SK-N-MC (cell line): ENCODE data around the gene DCHS1.

Experiments
- EZH2 ChIP-seq: fragments of 200-600 bp; sonication (generic); IDR thresholded peaks from one replicate; pipeline ENCODE4 v1.6.1; 2017; ENCODE audit warnings: antibody characterized with exemption
- POLR2AphosphoS5 ChIP-seq: IDR thresholded peaks from 2 replicates; pipeline ENCODE4 v1.6.1; 2012; ENCODE audit warnings: mild to moderate bottlenecking, low read depth, low read length, borderline replicate concordance

GRCh38 chr11:6666302-6667183 lies 10.9 kb upstream of the DCHS1 start:
- TF ChIP-seq EZH2: no peak
- no peak for TF ChIP-seq POLR2AphosphoS5
